ENCODE measurements around the gene TUFM.

DNA sequence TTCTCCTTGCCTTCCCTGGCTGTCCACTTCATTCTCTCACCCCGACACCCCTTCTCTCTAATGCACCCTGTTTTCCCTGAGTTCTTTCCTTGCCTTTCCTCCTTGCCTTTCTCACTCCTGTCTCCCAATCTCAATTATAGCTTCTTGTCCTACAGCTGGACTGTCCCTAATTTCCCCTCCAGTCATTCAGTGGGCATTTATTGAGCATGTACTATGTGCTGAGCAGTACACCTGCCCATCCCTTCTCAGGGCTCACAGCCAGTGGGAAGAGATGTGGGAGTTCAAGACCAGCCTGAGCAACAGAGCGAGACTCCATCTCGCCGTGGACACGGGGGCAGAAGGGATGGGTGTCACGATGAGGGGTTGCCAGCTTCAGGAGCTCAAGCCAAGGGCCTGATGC, 37.9 kb upstream of the TUFM start:
- TF ChIP-seq CTCF (IDR thresholded peaks at IDR 0.05) (no peak), POLR2A (IDR thresholded peaks at IDR 0.05) (no peak)
